Stomach (tissue), 4 donors: ENCODE measurements around the gene MUC5AC.
"Not testable (repeated sequence)": the region's sequence is repeated elsewhere in the genome, so short reads cannot be mapped to it uniquely, and the experiment has no call there.

ENCODE experiments used
- CTCF ChIP-seq, 7 experiments: fragments of 450-650 bp in 4 of 7; fragments of 200-600 bp in 3 of 7; sonication (generic) in 3 of 7; IDR thresholded peaks; one replicate each; pipeline ENCODE4 v1.5.1; 2016 to 2019; ENCODE audit warnings: antibody characterized with exemption in 7 of 7, control low read depth in 2 of 7, mild to moderate bottlenecking in 1 of 7
- POLR2A ChIP-seq, 4 donors: fragments of 450-650 bp; IDR thresholded peaks; one replicate each; pipeline ENCODE4 v1.6.1; 2016; ENCODE audit warnings: antibody characterized with exemption in 4 of 4, control low read depth in 2 of 4, mild to moderate bottlenecking in 1 of 4, moderate library complexity in 1 of 4

DNA sequence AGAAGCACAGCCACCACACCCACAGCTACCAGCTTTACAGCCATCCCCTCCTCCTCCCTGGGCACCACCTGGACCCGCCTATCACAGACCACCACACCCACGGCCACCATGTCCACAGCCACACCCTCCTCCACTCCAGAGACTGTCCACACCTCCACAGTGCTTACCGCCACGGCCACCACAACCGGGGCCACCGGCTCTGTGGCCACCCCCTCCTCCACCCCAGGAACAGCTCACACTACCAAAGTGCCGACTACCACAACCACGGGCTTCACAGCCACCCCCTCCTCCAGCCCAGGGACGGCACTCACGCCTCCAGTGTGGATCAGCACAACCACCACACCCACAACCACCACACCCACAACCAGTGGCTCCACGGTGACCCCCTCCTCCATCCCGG is 92.7 kb downstream of the MUC5AC start:
- not testable (repeated sequence) for TF ChIP-seq CTCF, POLR2A (IDR thresholded peaks at IDR 0.05)
